Endothelial cell (in vitro differentiated cells): ENCODE data around the gene LRP6. TPM values are rescaled to one million over a fixed set of nuclear protein-coding genes. Genes with fewer than 3 reads are reported as not detected.

ENCODE experiments used
- DNase-seq: peaks from one replicate; pipeline ENCODE4 v3.0.0; 2021; ENCODE audit warnings: low spot score
- H3K27ac Mint-ChIP-seq: one replicate; pipeline ENCODE4 v1.8.0; 2021; ENCODE audit warnings: mixed read lengths, inconsistent platforms; ENCODE audit not compliant: unreplicated experiment
- H3K27me3 Mint-ChIP-seq: one replicate; pipeline ENCODE4 v1.8.0; 2021; ENCODE audit warnings: mild to moderate bottlenecking, moderate library complexity, mixed read lengths, inconsistent platforms; ENCODE audit not compliant: unreplicated experiment
- H3K36me3 Mint-ChIP-seq: one replicate; pipeline ENCODE4 v1.8.0; 2021; ENCODE audit warnings: mild to moderate bottlenecking, low read depth, mixed read lengths, inconsistent platforms; ENCODE audit not compliant: unreplicated experiment
- H3K4me1 Mint-ChIP-seq: one replicate; pipeline ENCODE4 v1.8.0; 2021; ENCODE audit warnings: mild to moderate bottlenecking, mixed read lengths, inconsistent platforms; ENCODE audit not compliant: unreplicated experiment
- H3K4me3 Mint-ChIP-seq: one replicate; pipeline ENCODE4 v1.8.0; 2021; ENCODE audit warnings: mild to moderate bottlenecking, mixed read lengths, inconsistent platforms; ENCODE audit not compliant: unreplicated experiment
- H3K9me3 Mint-ChIP-seq: one replicate; pipeline ENCODE4 v1.8.0; 2021; ENCODE audit warnings: mixed read lengths, inconsistent platforms; ENCODE audit not compliant: unreplicated experiment
- total RNA-seq: library from RNA; stranded (reverse); fragmentation: NEBNext Ultra II Directional; extraction: Animal tissue kit (Norgen Biotek cat#: 25700); gene quantifications from one replicate; pipeline ENCODE4 v1.2.1, GENCODE V29; 2021; ENCODE audit not compliant: unreplicated experiment
- TF ChIP-seq, protein P1 (sequence below): fragments of 200-600 bp; sonication (generic); IDR thresholded peaks from one replicate; pipeline ENCODE4 v1.5.0; 2021; ENCODE audit warnings: antibody characterized with exemption; ENCODE audit not compliant: unreplicated experiment

Gene LRP6
- total RNA-seq, 1 donor from 2014 or later, result 82.9 TPM

DNA sequence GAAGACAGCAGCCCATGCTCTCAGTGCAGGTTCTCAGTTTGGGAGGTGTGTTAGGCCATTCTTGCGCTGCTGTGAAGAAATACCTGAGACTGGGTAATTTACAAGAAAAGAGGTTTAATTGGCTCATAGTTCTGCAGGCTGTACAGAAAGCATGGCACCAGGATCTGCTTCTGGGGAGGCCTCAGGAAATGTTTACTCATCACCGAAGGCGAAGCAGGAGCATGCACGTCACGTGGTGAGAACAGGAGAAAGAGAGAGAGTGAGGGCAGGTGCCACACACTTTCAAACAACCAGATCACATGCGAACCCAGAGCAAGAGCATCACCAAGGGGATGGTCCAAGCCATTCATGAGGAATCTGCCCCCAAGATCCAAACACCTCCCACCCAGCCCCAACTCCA lies 9.0 kb upstream of the LRP6 start:
- TF ChIP-seq, protein P1, sequence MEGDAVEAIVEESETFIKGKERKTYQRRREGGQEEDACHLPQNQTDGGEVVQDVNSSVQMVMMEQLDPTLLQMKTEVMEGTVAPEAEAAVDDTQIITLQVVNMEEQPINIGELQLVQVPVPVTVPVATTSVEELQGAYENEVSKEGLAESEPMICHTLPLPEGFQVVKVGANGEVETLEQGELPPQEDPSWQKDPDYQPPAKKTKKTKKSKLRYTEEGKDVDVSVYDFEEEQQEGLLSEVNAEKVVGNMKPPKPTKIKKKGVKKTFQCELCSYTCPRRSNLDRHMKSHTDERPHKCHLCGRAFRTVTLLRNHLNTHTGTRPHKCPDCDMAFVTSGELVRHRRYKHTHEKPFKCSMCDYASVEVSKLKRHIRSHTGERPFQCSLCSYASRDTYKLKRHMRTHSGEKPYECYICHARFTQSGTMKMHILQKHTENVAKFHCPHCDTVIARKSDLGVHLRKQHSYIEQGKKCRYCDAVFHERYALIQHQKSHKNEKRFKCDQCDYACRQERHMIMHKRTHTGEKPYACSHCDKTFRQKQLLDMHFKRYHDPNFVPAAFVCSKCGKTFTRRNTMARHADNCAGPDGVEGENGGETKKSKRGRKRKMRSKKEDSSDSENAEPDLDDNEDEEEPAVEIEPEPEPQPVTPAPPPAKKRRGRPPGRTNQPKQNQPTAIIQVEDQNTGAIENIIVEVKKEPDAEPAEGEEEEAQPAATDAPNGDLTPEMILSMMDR, result no peak
- no peak overlapping the region for H3K4me3 Mint-ChIP-seq
- peaks cover 2% of the 10 kb centered on the region for H3K4me1 Mint-ChIP-seq
- peaks cover 3% of the 10 kb centered on the region for H3K36me3 Mint-ChIP-seq
- no peak overlapping the region for H3K27ac Mint-ChIP-seq
- no peaks in the 10 kb centered on the region for H3K9me3 Mint-ChIP-seq
- DNase-seq, result no peak
- H3K27me3 Mint-ChIP-seq, result no peaks in the 10 kb centered on the region

DNA sequence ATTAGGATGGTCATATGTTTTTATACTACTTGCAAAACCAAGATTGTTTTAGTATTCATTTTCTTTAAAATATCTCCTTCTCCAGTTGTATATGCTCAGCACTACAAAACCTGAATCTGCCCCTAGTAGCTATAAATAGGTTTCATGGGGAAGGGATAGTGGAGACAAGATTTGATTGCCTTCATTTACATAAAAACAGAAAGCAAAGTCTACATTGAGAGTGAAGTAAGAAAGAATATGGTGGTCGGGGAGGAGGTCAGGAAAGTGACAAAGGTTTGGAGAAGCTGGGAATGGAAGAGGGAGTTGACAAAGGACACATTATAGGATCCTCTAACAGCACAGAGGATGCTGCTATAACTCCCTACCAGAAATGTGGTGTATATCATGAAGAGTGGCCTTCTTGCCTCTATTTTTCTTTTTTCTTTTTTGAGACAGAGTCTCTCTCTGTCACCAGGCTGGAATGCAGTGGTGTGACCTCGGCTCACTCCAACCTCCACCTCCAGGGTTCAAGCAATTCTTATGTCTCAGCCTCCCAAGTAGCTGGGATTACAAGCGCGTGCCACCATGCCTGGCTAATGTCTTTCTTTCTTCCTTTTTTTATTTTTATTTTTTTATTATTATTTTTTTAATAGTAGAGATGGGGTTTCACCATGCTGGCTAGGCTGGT lies 6.6 kb upstream of the LRP6 start:
- Mint-ChIP-seq H3K27ac (no peak overlapping the region), H3K9me3 (no peaks in the 10 kb centered on the region), H3K27me3 (no peaks in the 10 kb centered on the region), H3K36me3 (peaks cover 3% of the 10 kb centered on the region), H3K4me3 (no peak overlapping the region), H3K4me1 (peaks cover 2% of the 10 kb centered on the region)
- DNase-seq, result no peak
- TF ChIP-seq, protein P1, result no peak

DNA sequence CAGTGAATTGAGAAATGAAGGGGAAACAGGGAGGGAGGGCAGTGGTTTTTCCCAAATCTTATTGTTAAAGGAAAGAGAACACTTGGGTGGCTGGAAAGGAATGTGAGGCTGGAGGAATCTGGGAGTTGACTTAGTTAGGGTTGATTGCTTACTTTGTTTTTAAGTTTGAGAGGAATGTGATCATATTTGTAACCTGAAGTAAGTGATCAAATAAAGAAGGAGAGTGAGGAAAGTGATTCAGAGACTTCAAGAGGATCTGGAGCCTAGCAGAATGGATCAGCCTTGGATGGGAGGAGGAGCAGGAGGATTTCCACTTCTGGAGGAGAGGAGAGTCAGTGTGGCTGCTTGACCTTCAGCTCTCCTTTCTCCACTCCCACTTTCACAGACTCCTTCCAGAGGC lies 6.0 kb upstream of the LRP6 start:
- TF ChIP-seq, protein P1, result no peak
- H3K27ac Mint-ChIP-seq, result no peak overlapping the region
- peaks cover 2% of the 10 kb centered on the region for H3K4me1 Mint-ChIP-seq
- H3K9me3 Mint-ChIP-seq, result no peaks in the 10 kb centered on the region
- DNase-seq, result no peak
- peaks cover 3% of the 10 kb centered on the region for H3K36me3 Mint-ChIP-seq
- no peak overlapping the region for H3K4me3 Mint-ChIP-seq
- no peaks in the 10 kb centered on the region for H3K27me3 Mint-ChIP-seq

DNA sequence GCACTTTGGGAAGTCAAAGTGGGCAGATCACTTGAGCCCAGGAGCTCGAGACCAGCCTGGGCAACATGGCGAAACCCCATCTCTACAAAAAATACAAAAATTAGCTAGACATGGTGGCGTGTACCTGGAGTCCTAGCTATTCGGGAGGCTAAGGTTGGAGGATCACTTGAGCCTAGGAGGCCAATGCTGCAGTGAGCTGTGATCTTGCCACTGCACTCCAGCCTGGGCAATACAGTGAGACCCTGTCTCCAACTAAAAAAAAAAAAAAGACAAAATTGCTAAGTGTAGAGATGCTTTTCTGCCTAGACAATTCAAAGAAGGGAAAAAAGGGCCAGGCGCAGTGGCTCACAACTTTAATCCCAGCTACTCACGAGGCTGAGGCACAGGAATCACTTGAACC lies 3.4 kb upstream of the LRP6 start:
- Mint-ChIP-seq H3K27me3 (no peaks in the 10 kb centered on the region), H3K27ac (no peak overlapping the region), H3K4me3 (no peak overlapping the region)

DNA sequence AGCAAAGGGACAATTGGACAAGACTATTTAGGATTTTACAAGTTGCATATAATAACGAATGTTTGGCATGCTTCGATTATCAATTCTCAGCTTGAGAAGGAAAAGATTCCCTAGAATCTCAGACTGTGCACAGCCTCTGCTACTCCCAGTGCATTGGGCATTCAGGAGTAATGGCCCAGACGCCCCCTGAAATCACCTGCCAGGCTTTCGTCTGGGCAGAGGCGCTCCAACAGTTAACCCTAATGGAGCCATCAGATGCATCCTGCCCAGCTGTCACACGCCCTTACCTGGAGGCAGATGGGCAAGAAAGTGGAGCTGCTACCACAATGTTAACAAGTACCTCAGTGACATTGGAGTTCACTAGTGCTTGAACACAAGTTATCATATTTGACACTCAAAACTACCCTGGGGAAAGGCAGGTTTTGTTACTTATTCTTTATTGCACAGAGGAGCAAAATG lies 927 bp upstream of the LRP6 start:
- Mint-ChIP-seq H3K4me3 (peak overlapping the region; percentile 95), H3K4me1 (peaks cover 21% of the 10 kb centered on the region), H3K27me3 (no peaks in the 10 kb centered on the region), H3K27ac (peak overlapping the region; percentile 99), H3K9me3 (no peaks in the 10 kb centered on the region), H3K36me3 (peaks cover 10% of the 10 kb centered on the region)
- TF ChIP-seq, protein P1, result no peak
- DNase-seq, result peak; percentile 8

More for the DNA sequence above, 3.4 kb upstream of the LRP6 start:
- no peaks in the 10 kb centered on the region for H3K9me3 Mint-ChIP-seq
- DNase-seq, result no peak
- TF ChIP-seq, protein P1, result no peak
- H3K4me1 Mint-ChIP-seq, result peaks cover 11% of the 10 kb centered on the region
- peaks cover 10% of the 10 kb centered on the region for H3K36me3 Mint-ChIP-seq
